Keratinocyte (primary cell): ENCODE results near the gene RBFOX1.

Experiments used
- CTCF ChIP-seq, 3 experiments: IDR thresholded peaks in 1 of 3; conservative IDR thresholded peaks in 1 of 3; optimal IDR thresholded peaks in 1 of 3; 2 replicates in 2 of 3; 3 replicates in 1 of 3; pipeline versions ENCODE3 to v1.5.1; 2011; ENCODE audit warnings: low read length in 3 of 3, mild to moderate bottlenecking in 3 of 3, moderate library complexity in 2 of 3, control low read depth in 1 of 3, inconsistent platforms in 1 of 3; ENCODE audit not compliant: insufficient read depth in 2 of 3; ENCODE audit errors: extremely low read depth in 1 of 3
- EZH2 ChIP-seq: IDR thresholded peaks from one replicate; pipeline ENCODE4 v1.6.1; 2012; ENCODE audit warnings: inconsistent platforms, mild to moderate bottlenecking, low read length, moderate library complexity

- no peak for TF ChIP-seq CTCF (optimal IDR thresholded peaks at IDR 0.05 in 1 of 3, IDR thresholded peaks at IDR 0.05 in 1 of 3, conservative IDR thresholded peaks at IDR 0.05 in 1 of 3; ENCODE audit: extremely low read depth in 1 of 3, insufficient read depth in 2 of 3, low read length in 3 of 3)
- TF ChIP-seq EZH2 = no peak
These were observed 23.1 kb downstream of the RBFOX1 start for GRCh38 chr16:7355758-7356157.
